Kidney (tissue), 14 donors: ENCODE results near the gene BPIFA1. TPM values are rescaled to one million over a fixed set of nuclear protein-coding genes. Genes with fewer than 3 reads are reported as not detected.
A peak's percentile ranks its signal among the peaks of the same experiment; 100 is the strongest.

Experiments used
- DNase-seq, 5 donors: peaks; one replicate each; pipeline ENCODE4 v3.0.0-alpha.2; 2013 to 2020
- FAIRE-seq: peaks from 2 replicates; lab custom pipeline; 2012; peaks lifted over from hg19 to GRCh38; lab: Jason Lieb, UNC
- H3K27ac ChIP-seq, 2 donors: one replicate each; pipeline ENCODE4 v1.7.0; 2013; ENCODE audit warnings: low read depth in 2 of 2, low read length in 2 of 2, inconsistent platforms in 1 of 2
- H3K27me3 ChIP-seq: one replicate; pipeline ENCODE4 v1.7.1; 2013; ENCODE audit warnings: low read length, inconsistent platforms; ENCODE audit not compliant: control insufficient read depth, insufficient read depth
- H3K36me3 ChIP-seq, 3 donors: one replicate each; pipeline versions ENCODE4 v1.7.0 to v1.7.1; 2013; ENCODE audit warnings: low read length in 3 of 3, control low read depth in 1 of 3, inconsistent platforms in 1 of 3; ENCODE audit not compliant: insufficient read depth in 3 of 3, control insufficient read depth in 2 of 3
- H3K4me1 ChIP-seq, 3 donors: one replicate each; pipeline versions ENCODE4 v1.7.0 to v1.7.1; 2013; ENCODE audit warnings: low read length in 3 of 3, inconsistent platforms in 1 of 3, low read depth in 1 of 3; ENCODE audit not compliant: control insufficient read depth in 2 of 3, insufficient read depth in 2 of 3
- H3K4me3 ChIP-seq, 3 donors: one replicate each; pipeline versions ENCODE4 v1.7.0 to v1.8.1; 2013; ENCODE audit warnings: low read length in 3 of 3, control low read depth in 1 of 3, inconsistent platforms in 1 of 3
- H3K9ac ChIP-seq, 3 donors: one replicate each; pipeline versions ENCODE4 v1.7.0 to v1.7.1; 2013; ENCODE audit warnings: low read length in 3 of 3, control low read depth in 1 of 3, inconsistent platforms in 1 of 3
- H3K9me3 ChIP-seq, 3 donors: one replicate each; pipeline versions ENCODE4 v1.7.0 to v1.7.1; 2013; ENCODE audit warnings: low read length in 3 of 3, control low read depth in 1 of 3, inconsistent platforms in 1 of 3; ENCODE audit not compliant: control insufficient read depth in 2 of 3, insufficient read depth in 1 of 3
- CTCF ChIP-seq: IDR thresholded peaks from 3 replicates; pipeline ENCODE4 v1.5.1; 2012; ENCODE audit warnings: mild to moderate bottlenecking, moderate library complexity, borderline replicate concordance; ENCODE audit not compliant: insufficient read depth; ENCODE audit errors: extremely low read depth
- intact Hi-C: fragments of 100-400 bp; cut with DNase I; formaldehyde crosslinking; loops from one replicate; pipeline ENCODE4 v1.11.1; 2022
- polyA plus RNA-seq: library from polyadenylated mRNA; stranded (reverse); fragments of 350-450 nt; fragmentation: Illumina TruSeq; extraction: RNeasy Lipid Tissue Mini Kit (QIAGEN cat#74804); gene quantifications from one replicate; pipeline ENCODE4 v1.2.3, GENCODE V29; 2014; ENCODE audit warnings: low read depth, low replicate concordance; ENCODE audit not compliant: insufficient read depth
- total RNA-seq: library from RNA; stranded (reverse); fragmentation: NEBNext Ultra II Directional; extraction: Animal tissue kit (Norgen Biotek cat#: 25700); gene quantifications from one replicate; pipeline ENCODE4 v1.2.1, GENCODE V29; 2021
- donor health status: control.
- donor health status: control.
- donor health status: control.
- donor health status: control.
- donor health status: control.
- donor health status: DM: yes; HTN: yes; CAD: no.
- donor health status: Normal renal cell carcinoma (clear cell type).

BPIFA1 gene
- total and polyA plus RNA-seq, 2 donors from 2014 or later: not detected

GRCh38 chr20:33282196-33282934 lies 46.6 kb downstream of the BPIFA1 start:
- Histone ChIP-seq H3K9ac (no peak overlapping the region), H3K27ac (no peak overlapping the region), H3K4me3 (no peak overlapping the region), H3K9me3 (no peaks in the 10 kb centered on the region), H3K27me3 (no peaks in the 10 kb centered on the region), H3K4me1 (peaks cover 0 to 6% (median 0%) of the 10 kb centered on the region in 3 donors), H3K36me3 (no peaks in the 10 kb centered on the region)
- DNase-seq (peak in 1 of 5 donors; percentile 17), FAIRE-seq (no peak)
- TF ChIP-seq CTCF: no peak
- intact Hi-C loops: no loop called here

- Histone ChIP-seq H3K27ac (no peak within 1 kb of the TSS), H3K9me3 (no peaks in the 10 kb centered on the region), H3K9ac (no peak within 1 kb of the TSS), H3K27me3 (no peaks in the 10 kb centered on the region), H3K4me1 (no peaks in the 10 kb centered on the region), H3K36me3 (no peaks in the 10 kb centered on the region), H3K4me3 (no peak within 1 kb of the TSS)
- FAIRE-seq (no peak), DNase-seq (peak in 1 of 5 donors; percentile 35)
- intact Hi-C loops: no loop called here
- TF ChIP-seq CTCF: no peak
Measured at GRCh38 chr20:33282991-33283555, 47.3 kb downstream of the BPIFA1 start, which contains the start of gene BPIFB1. TSS of gene BPIFB1 (plus strand) at chr20:33283214. CDS start at chr20:33286074, 2,860 bp downstream.

GRCh38 chr20:33284284-33284683 lies 48.5 kb downstream of the BPIFA1 start:
- intact Hi-C loops: no loop called here
- Histone ChIP-seq H3K36me3 (no peaks in the 10 kb centered on the region), H3K27me3 (no peaks in the 10 kb centered on the region), H3K27ac (no peak overlapping the region), H3K9ac (no peak overlapping the region), H3K4me3 (no peak overlapping the region), H3K9me3 (no peaks in the 10 kb centered on the region), H3K4me1 (no peaks in the 10 kb centered on the region)
- TF ChIP-seq CTCF: no peak
- DNase-seq (peak in 1 of 5 donors; percentile 2), FAIRE-seq (no peak)
